IMR-90 (cell line): ENCODE data around the gene PNLIP. TPM values are rescaled to one million over a fixed set of nuclear protein-coding genes. Genes with fewer than 3 reads are reported as not detected.

Source experiments
- ATAC-seq: fragments of 200-7000 bp; cut with Tn5 transposase; 2 replicates; pipeline ENCODE4 v1.9.1; 2020; ENCODE audit warnings: low read depth, mild to moderate bottlenecking, moderate library complexity
- BruUV-seq: library from RNA; stranded (reverse); fragments of 400-500 nt; replicated peaks from 2 replicates; lab custom pipeline; 2021; lab: Mats Ljungman, UMichigan
- CTCF ChIA-PET: fragments of 300-600 bp; formaldehyde crosslinking; extraction: SDS; loops from one replicate; lab custom pipeline; 2021; ENCODE audit warnings: antibody characterized with exemption; lab: Yijun Ruan, JAX
- POLR2A ChIA-PET: fragments of 300-600 bp; sonication (Branson Sonifier 250); formaldehyde crosslinking; loops from one replicate; lab custom pipeline; 2022; ENCODE audit warnings: antibody characterized with exemption; ENCODE audit not compliant: unreplicated experiment; lab: Charles Lee
- DNase-seq: peaks from one replicate; pipeline ENCODE4 v3.0.0; 2013
- H2AFZ ChIP-seq: replicated peaks from 2 replicates; pipeline ENCODE3; 2013; ENCODE audit warnings: low read length, mild to moderate bottlenecking; ENCODE audit not compliant: poor library complexity
- H2AK5ac ChIP-seq: 2 replicates; pipeline ENCODE4 v1.6.1; 2013; ENCODE audit warnings: low read depth, low read length, inconsistent platforms
- H2AK9ac ChIP-seq: replicated peaks from 2 replicates; pipeline ENCODE3; 2013; ENCODE audit warnings: mild to moderate bottlenecking, low read depth, low read length, moderate library complexity; ENCODE audit not compliant: poor library complexity
- H2BK120ac ChIP-seq: 2 replicates; pipeline ENCODE4 v1.6.1; 2013; ENCODE audit warnings: low read depth, low read length, inconsistent platforms
- H2BK15ac ChIP-seq: 3 replicates; pipeline ENCODE4 v1.6.1; 2013; ENCODE audit warnings: low read depth, low read length, inconsistent platforms
- H2BK20ac ChIP-seq: 2 replicates; pipeline ENCODE4 v1.6.1; 2013; ENCODE audit warnings: low read depth, mild to moderate bottlenecking, inconsistent platforms, low read length, moderate library complexity
- H2BK5ac ChIP-seq: 2 replicates; pipeline ENCODE4 v1.6.1; 2013; ENCODE audit warnings: mild to moderate bottlenecking, low read depth, low read length, inconsistent platforms; ENCODE audit not compliant: poor library complexity, severe bottlenecking
- H3K14ac ChIP-seq: replicated peaks from 2 replicates; pipeline ENCODE4 v1.6.1; 2013; ENCODE audit warnings: low read depth, low read length, inconsistent platforms
- H3K18ac ChIP-seq: 2 replicates; pipeline ENCODE4 v1.6.1; 2013; ENCODE audit warnings: low read depth, low read length, control low read depth
- H3K23ac ChIP-seq: 2 replicates; pipeline ENCODE4 v1.6.1; 2013; ENCODE audit warnings: low read depth, low read length, inconsistent platforms
- H3K27ac ChIP-seq: 2 replicates; pipeline ENCODE4 v1.5.1; 2013; ENCODE audit warnings: mild to moderate bottlenecking, control low read depth, low read length; ENCODE audit not compliant: insufficient read depth
- H3K27me3 ChIP-seq: 2 replicates; pipeline ENCODE4 v1.6.1; 2013; ENCODE audit warnings: low read length; ENCODE audit not compliant: control insufficient read depth, insufficient read depth
- H3K36me3 ChIP-seq: 2 replicates; pipeline ENCODE4 v1.6.1; 2013; ENCODE audit warnings: low read length, mixed read lengths; ENCODE audit not compliant: control insufficient read depth, insufficient read depth
- H3K4ac ChIP-seq: 2 replicates; pipeline ENCODE4 v1.6.1; 2013; ENCODE audit warnings: low read depth, low read length, inconsistent platforms
- H3K4me1 ChIP-seq: 2 replicates; pipeline ENCODE4 v1.6.1; 2013; ENCODE audit warnings: low read length, mixed read lengths; ENCODE audit not compliant: control insufficient read depth, insufficient read depth
- H3K4me2 ChIP-seq: 2 replicates; pipeline ENCODE4 v1.6.1; 2013; ENCODE audit warnings: low read depth, mild to moderate bottlenecking, control low read depth, low read length, moderate library complexity
- H3K4me3 ChIP-seq: 2 replicates; pipeline ENCODE4 v1.5.1; 2013; ENCODE audit warnings: low read depth, mild to moderate bottlenecking, control low read depth, low read length, moderate library complexity; ENCODE audit not compliant: insufficient read depth
- H3K56ac ChIP-seq: 2 replicates; pipeline ENCODE4 v1.6.1; 2013; ENCODE audit warnings: low read length, inconsistent platforms; ENCODE audit not compliant: insufficient read depth; ENCODE audit errors: extremely low read depth
- H3K79me1 ChIP-seq, 2 experiments: 2 replicates each; pipeline ENCODE4 v1.6.1; 2013; ENCODE audit warnings: low read length in 2 of 2, inconsistent platforms in 1 of 2, low read depth in 1 of 2
- H3K9ac ChIP-seq: 2 replicates; pipeline ENCODE4 v1.6.1; 2013; ENCODE audit warnings: low read depth, low read length, control low read depth
- H3K9me1 ChIP-seq: 2 replicates; pipeline ENCODE4 v1.6.1; 2013; ENCODE audit warnings: low read length, inconsistent platforms; ENCODE audit not compliant: insufficient read depth
- H3K9me3 ChIP-seq: 2 replicates; pipeline ENCODE4 v1.6.1; 2013; ENCODE audit warnings: low read length; ENCODE audit not compliant: control insufficient read depth, insufficient read depth
- H4K20me1 ChIP-seq: 2 replicates; pipeline ENCODE4 v1.6.1; 2013; ENCODE audit warnings: low read length, inconsistent platforms; ENCODE audit not compliant: insufficient read depth
- H4K5ac ChIP-seq: 2 replicates; pipeline ENCODE4 v1.6.1; 2013; ENCODE audit warnings: mild to moderate bottlenecking, low read depth, low read length, control low read depth
- H4K8ac ChIP-seq, 2 experiments: 2 replicates each; pipeline ENCODE4 v1.6.1; 2013; ENCODE audit warnings: low read depth in 2 of 2, low read length in 2 of 2, control low read depth in 1 of 2, inconsistent platforms in 1 of 2
- H4K91ac ChIP-seq: 2 replicates; pipeline ENCODE4 v1.6.1; 2013; ENCODE audit warnings: low read depth, low read length, inconsistent platforms; ENCODE audit not compliant: insufficient read depth
- BHLHE40 ChIP-seq: fragments of 150-350 bp; IDR thresholded peaks from 2 replicates; pipeline ENCODE4 v1.6.1; 2016; ENCODE audit warnings: mild to moderate bottlenecking, low read depth, low read length
- CEBPB ChIP-seq: IDR thresholded peaks from 2 replicates; pipeline ENCODE4 v1.6.1; 2012; ENCODE audit warnings: low read depth, low read length, improper control_type of control experiment
- CHD1 ChIP-seq: IDR thresholded peaks from 2 replicates; pipeline ENCODE4 v1.6.1; 2012; ENCODE audit warnings: low read depth, low read length, improper control_type of control experiment
- FOS ChIP-seq: fragments of 150-350 bp; IDR thresholded peaks from 2 replicates; pipeline ENCODE4 v1.6.1; 2016; ENCODE audit warnings: low read depth, low read length
- MAFK ChIP-seq: IDR thresholded peaks from 2 replicates; pipeline ENCODE4 v1.6.1; 2012; ENCODE audit warnings: low read depth, low read length, improper control_type of control experiment
- MAZ ChIP-seq: IDR thresholded peaks from 2 replicates; pipeline ENCODE4 v1.6.1; 2012; ENCODE audit warnings: low read depth, mild to moderate bottlenecking, low read length, improper control_type of control experiment, moderate library complexity, borderline replicate concordance
- MXI1 ChIP-seq: IDR thresholded peaks from 2 replicates; pipeline ENCODE4 v1.6.1; 2012; ENCODE audit warnings: low read depth, mild to moderate bottlenecking, low read length, moderate library complexity, borderline replicate concordance
- NFE2L2 ChIP-seq: fragments of 150-350 bp; IDR thresholded peaks from 2 replicates; pipeline ENCODE4 v1.6.1; 2016; ENCODE audit warnings: low read depth, mild to moderate bottlenecking, low read length
- POLR2A ChIP-seq: IDR thresholded peaks from 2 replicates; pipeline ENCODE4 v1.6.1; 2012; ENCODE audit warnings: mild to moderate bottlenecking, low read depth, low read length
- RAD21 ChIP-seq: IDR thresholded peaks from 2 replicates; pipeline ENCODE4 v1.6.1; 2012; ENCODE audit warnings: low read length, improper control_type of control experiment
- RCOR1 ChIP-seq: IDR thresholded peaks from 2 replicates; pipeline ENCODE4 v1.6.1; 2012; ENCODE audit warnings: mild to moderate bottlenecking, low read length, improper control_type of control experiment; ENCODE audit not compliant: insufficient replicate concordance
- RFX5 ChIP-seq: IDR thresholded peaks from 2 replicates; pipeline ENCODE4 v1.8.0; 2012; ENCODE audit warnings: low read depth, mild to moderate bottlenecking, low read length, moderate library complexity
- SMC3 ChIP-seq: fragments of 150-350 bp; IDR thresholded peaks from 2 replicates; pipeline ENCODE4 v1.6.1; 2016; ENCODE audit warnings: low read depth, mild to moderate bottlenecking, antibody characterized with exemption, low read length, moderate library complexity
- whole genome bisulfite sequencing, 2 experiments: methylation state at CpG; one replicate each; pipeline versions ENCODE4 v1.1.5 to v1.1.7; 2013; ENCODE audit warnings: missing lambda C conversion rate in 2 of 2; ENCODE audit not compliant: insufficient read length in 1 of 2; ENCODE audit errors: extremely low coverage in 2 of 2; 5-methylcytosine and 5-hydroxymethylcytosine counted together
- dilution Hi-C: fragments of 300-500 bp; cut with HindIII; formaldehyde crosslinking; loops from one replicate; pipeline ENCODE4 v1.14.3; 2018; ENCODE audit warnings: low sequenced_read_pairs; ENCODE audit not compliant: unreplicated experiment
- in situ Hi-C: fragments of 300-500 bp; cut with MboI; formaldehyde crosslinking; loops from 3 replicates; pipeline ENCODE4 v1.14.3; 2019; ENCODE audit warnings: low sequenced_read_pairs, inconsistent platforms, mixed read lengths
- intact Hi-C: fragments of 100-400 bp; cut with micrococcal nuclease; formaldehyde crosslinking; loops from 2 replicates; pipeline ENCODE4 v1.10.0; 2022
- polyA plus RNA-seq, 3 experiments: library from polyadenylated mRNA; depleted of rRNA; stranded (reverse); fragments of >200 nt; gene quantifications; 2 replicates each; pipeline ENCODE4 v1.2.3, GENCODE V29; 2012; ENCODE audit warnings: low replicate concordance in 1 of 3
- total RNA-seq: library from RNA; depleted of rRNA; stranded (reverse); fragments of >200 nt; gene quantifications from 2 replicates; pipeline ENCODE4 v1.2.3, GENCODE V29; 2012
- TF ChIP-seq, protein P1 (sequence below): fragments of 150-350 bp; IDR thresholded peaks from 2 replicates; pipeline ENCODE4 v1.6.1; 2017; ENCODE audit warnings: mild to moderate bottlenecking, antibody characterized with exemption, low read length, low read depth
- TF ChIP-seq, protein P2 (sequence below): fragments of 150-350 bp; IDR thresholded peaks from 2 replicates; pipeline ENCODE4 v1.6.1; 2016; ENCODE audit warnings: low read depth, mild to moderate bottlenecking, low read length, moderate library complexity, borderline replicate concordance
- TF ChIP-seq, protein P3 (sequence below): conservative IDR thresholded peaks from 2 replicates; pipeline ENCODE4 v1.5.1; 2012; ENCODE audit warnings: mild to moderate bottlenecking, low read depth, low read length, improper control_type of control experiment

Gene PNLIP
- total and polyA plus RNA-seq, 2 of the 4 experiments (the other 2 are of a cell fraction) = not detected

DNA sequence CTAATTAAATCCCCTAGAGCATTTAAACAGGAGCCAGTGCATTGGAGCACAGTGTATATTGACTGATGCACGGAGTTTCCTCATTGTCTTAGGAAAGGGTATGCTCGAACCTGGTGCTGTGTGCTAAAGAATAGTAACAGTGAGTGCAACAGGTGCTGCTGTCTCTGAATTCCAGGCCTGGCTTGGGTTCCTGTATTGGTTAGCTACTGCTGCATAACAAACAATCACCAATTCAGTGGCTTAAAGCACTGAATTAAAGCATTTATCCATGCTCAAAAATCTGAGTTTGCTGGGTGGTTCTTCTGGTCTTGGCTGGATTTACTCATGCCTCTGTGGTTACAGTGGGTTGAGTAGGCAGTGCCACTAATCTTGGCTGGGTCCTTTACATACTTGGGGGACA is 43.3 kb downstream of the PNLIP start:
- H4K8ac ChIP-seq = no peak overlapping the region
- H3K23ac ChIP-seq = no peak overlapping the region
- no peak overlapping the region for H3K9ac ChIP-seq
- H3K14ac ChIP-seq = no peak overlapping the region
- H4K20me1 ChIP-seq = no peaks in the 10 kb centered on the region
- intact Hi-C loops = no loop called here
- no peak overlapping the region for H3K27ac ChIP-seq
- H2BK5ac ChIP-seq = no peak overlapping the region
- no peaks in the 10 kb centered on the region for H3K79me1 ChIP-seq
- POLR2A ChIA-PET = no interaction called here
- no peak overlapping the region for H2AFZ ChIP-seq
- no TSS peak for BruUV-seq
- TF ChIP-seq, protein P1, sequence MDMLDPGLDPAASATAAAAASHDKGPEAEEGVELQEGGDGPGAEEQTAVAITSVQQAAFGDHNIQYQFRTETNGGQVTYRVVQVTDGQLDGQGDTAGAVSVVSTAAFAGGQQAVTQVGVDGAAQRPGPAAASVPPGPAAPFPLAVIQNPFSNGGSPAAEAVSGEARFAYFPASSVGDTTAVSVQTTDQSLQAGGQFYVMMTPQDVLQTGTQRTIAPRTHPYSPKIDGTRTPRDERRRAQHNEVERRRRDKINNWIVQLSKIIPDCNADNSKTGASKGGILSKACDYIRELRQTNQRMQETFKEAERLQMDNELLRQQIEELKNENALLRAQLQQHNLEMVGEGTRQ = no peak
- no peak for TF ChIP-seq SMC3
- no peak for TF ChIP-seq RFX5
- TF ChIP-seq RAD21 = no peak
- TF ChIP-seq, protein P2, sequence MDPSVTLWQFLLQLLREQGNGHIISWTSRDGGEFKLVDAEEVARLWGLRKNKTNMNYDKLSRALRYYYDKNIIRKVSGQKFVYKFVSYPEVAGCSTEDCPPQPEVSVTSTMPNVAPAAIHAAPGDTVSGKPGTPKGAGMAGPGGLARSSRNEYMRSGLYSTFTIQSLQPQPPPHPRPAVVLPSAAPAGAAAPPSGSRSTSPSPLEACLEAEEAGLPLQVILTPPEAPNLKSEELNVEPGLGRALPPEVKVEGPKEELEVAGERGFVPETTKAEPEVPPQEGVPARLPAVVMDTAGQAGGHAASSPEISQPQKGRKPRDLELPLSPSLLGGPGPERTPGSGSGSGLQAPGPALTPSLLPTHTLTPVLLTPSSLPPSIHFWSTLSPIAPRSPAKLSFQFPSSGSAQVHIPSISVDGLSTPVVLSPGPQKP = no peak
- TF ChIP-seq CHD1 = no peak
- no peak for TF ChIP-seq MAFK
- TF ChIP-seq FOS = no peak
- no peak for TF ChIP-seq POLR2A
- no peak for TF ChIP-seq MAZ
- TF ChIP-seq, protein P3, sequence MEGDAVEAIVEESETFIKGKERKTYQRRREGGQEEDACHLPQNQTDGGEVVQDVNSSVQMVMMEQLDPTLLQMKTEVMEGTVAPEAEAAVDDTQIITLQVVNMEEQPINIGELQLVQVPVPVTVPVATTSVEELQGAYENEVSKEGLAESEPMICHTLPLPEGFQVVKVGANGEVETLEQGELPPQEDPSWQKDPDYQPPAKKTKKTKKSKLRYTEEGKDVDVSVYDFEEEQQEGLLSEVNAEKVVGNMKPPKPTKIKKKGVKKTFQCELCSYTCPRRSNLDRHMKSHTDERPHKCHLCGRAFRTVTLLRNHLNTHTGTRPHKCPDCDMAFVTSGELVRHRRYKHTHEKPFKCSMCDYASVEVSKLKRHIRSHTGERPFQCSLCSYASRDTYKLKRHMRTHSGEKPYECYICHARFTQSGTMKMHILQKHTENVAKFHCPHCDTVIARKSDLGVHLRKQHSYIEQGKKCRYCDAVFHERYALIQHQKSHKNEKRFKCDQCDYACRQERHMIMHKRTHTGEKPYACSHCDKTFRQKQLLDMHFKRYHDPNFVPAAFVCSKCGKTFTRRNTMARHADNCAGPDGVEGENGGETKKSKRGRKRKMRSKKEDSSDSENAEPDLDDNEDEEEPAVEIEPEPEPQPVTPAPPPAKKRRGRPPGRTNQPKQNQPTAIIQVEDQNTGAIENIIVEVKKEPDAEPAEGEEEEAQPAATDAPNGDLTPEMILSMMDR = no peak
- TF ChIP-seq MXI1 = no peak
- no peak for TF ChIP-seq CEBPB
- TF ChIP-seq RCOR1 = no peak
- no peak for TF ChIP-seq NFE2L2
- no peak for TF ChIP-seq BHLHE40
- no peak overlapping the region for H3K4me2 ChIP-seq
- H3K27me3 ChIP-seq = no peaks in the 10 kb centered on the region
- H2AK5ac ChIP-seq = no peak overlapping the region
- in situ Hi-C loops = no loop called here
- H3K9me1 ChIP-seq = no peaks in the 10 kb centered on the region
- no peak overlapping the region for H4K91ac ChIP-seq
- H3K4me1 ChIP-seq = no peaks in the 10 kb centered on the region
- H3K56ac ChIP-seq = no peak overlapping the region
- DNase-seq = no peak
- CTCF ChIA-PET = interaction anchor here (0.7 kb wide), 1 partner anchor 238 kb away, joined by 3 read pairs; no protein-coding TSS in a partner anchor
- ATAC-seq = no peak
- H2BK20ac ChIP-seq = no peak overlapping the region
- H2AK9ac ChIP-seq = no peak overlapping the region
- H4K5ac ChIP-seq = no peak overlapping the region
- H3K18ac ChIP-seq = no peak overlapping the region
- no peak overlapping the region for H3K4ac ChIP-seq
- dilution Hi-C loops = no loop called here
- H2BK15ac ChIP-seq = no peak overlapping the region
- H3K36me3 ChIP-seq = no peaks in the 10 kb centered on the region
- no peak overlapping the region for H3K4me3 ChIP-seq
- H2BK120ac ChIP-seq = no peak overlapping the region
- no peaks in the 10 kb centered on the region for H3K9me3 ChIP-seq
- WGBS, 2 experiments = no CpG with 5 or more reads among the region's 2 CpGs
